Motor neuron (in vitro differentiated cells): ENCODE results near the gene AKR1C1. TPM values are rescaled to one million over a fixed set of nuclear protein-coding genes. Genes with fewer than 3 reads are reported as not detected.
A peak's percentile ranks its signal among the peaks of the same experiment; 100 is the strongest.
"Not testable (repeated sequence)": the region's sequence is repeated elsewhere in the genome, so short reads cannot be mapped to it uniquely, and the experiment has no call there.

Source experiments
- ATAC-seq, 8 experiments: fragments of 200-7000 bp; cut with Tn5 transposase; replicated peaks in 6 of 8; 2 replicates each; pipeline ENCODE4 v1.8.0; 2021; ENCODE audit warnings: mild to moderate bottlenecking in 8 of 8, moderate library complexity in 8 of 8
- H3K27ac ChIP-seq, 2 donors: fragments of 250-450 bp; sonication (Bioruptor Pico); 2 replicates each; pipeline ENCODE4 v1.9.0; 2021; ENCODE audit warnings: antibody characterized with exemption in 2 of 2, mild to moderate bottlenecking in 2 of 2, moderate library complexity in 1 of 2
- H3K4me1 ChIP-seq, 2 donors: fragments of 250-450 bp; sonication (Bioruptor Pico); replicated peaks in 1 of 2; 2 replicates each; pipeline ENCODE4 v1.6.1; 2021; ENCODE audit warnings: antibody characterized with exemption in 2 of 2, mild to moderate bottlenecking in 2 of 2, moderate library complexity in 1 of 2
- H3K4me3 ChIP-seq, 5 donors: fragments of 250-450 bp; sonication (Bioruptor Pico); 2 replicates each; pipeline ENCODE4 v1.9.0; 2021; ENCODE audit warnings: antibody characterized with exemption in 5 of 5, mild to moderate bottlenecking in 5 of 5, moderate library complexity in 4 of 5
- WGBS, 10 experiments: fragments of 450-650 bp; shearing (Covaris generic); methylation state at CpG; one replicate each; pipeline ENCODE4 v1.0.0; 2022; 5-methylcytosine and 5-hydroxymethylcytosine counted together
- in situ Hi-C, 9 experiments: fragments of 400-800 bp; cut with MboI; loops; one replicate each; pipeline ENCODE4 v1.15.0; 2021; ENCODE audit warnings: low sequenced_read_pairs in 9 of 9, low pct_unique_long_range_greater_than_20kb in 2 of 9; ENCODE audit not compliant: unreplicated experiment in 9 of 9
- total RNA-seq, 8 experiments: library from RNA; unstranded; fragments of 300-600 nt; gene quantifications; 2 replicates each; pipeline versions ENCODE4 v1.2.3 to v1.2.4, GENCODE V29; 2022

AKR1C1 gene
- total RNA-seq, 8 experiments from 2014 or later: 3.2 to 131 (median 26.1) TPM

- 90 to 100% (median 100%) methylated on average over 1 to 2 of the region's 2 CpGs; no CpG with 5 or more reads in 4 of the 10 experiments for WGBS, 10 experiments
- in situ Hi-C loops: no loop called here
- Histone ChIP-seq H3K4me3 (peak overlapping the region; percentile 15 to 36 (median 30)), H3K27ac (no peak overlapping the region), H3K4me1 (peaks cover 3 to 13% of the 10 kb centered on the region in 2 donors)
- ATAC-seq: no peak
Measured at GRCh38 chr10:5002013-5002727, 39.0 kb downstream of the AKR1C1 start.

DNA sequence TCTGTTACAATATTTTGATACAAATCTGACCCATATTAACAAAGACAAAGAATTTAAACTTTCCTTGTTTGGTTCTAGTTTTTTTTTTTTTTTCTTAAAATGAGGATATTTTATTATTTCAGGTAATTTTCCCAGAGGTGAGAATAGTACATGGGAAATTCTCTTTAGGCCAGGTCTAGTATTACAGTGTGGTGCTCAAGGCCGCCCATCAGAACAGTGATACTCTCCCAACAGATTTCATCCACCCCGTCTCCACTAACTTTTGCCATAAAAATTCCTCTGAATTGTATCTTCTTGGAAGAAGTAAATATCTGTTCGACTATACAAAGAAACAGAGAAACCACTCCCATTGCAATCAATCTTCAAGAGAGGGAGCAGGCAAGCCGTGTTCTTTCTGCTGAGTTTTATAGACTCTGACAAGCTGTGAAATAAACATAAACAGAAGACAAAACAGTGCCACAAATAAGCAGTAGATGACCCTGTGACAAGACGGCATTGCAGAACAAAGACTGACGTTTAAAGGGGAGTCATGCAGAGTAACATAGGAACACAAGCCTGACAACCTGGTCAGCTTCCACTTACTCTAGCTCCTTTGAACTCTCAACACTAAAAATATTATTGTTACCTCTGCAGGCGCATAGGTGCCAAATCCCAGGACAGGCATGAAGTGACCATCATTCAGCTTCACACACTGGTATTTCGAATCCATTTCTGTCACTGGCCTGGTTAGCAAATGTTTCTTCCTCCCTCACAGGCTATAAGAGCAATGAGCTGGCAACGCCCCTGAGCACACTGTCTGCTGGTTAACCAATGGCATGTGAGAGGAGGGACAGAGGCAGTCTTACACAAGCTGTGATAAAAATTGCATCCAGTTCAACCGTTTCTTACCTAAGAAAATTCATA is 40.2 kb downstream of the AKR1C1 start, which contains the start of gene AKR1C2:
Gene AKR1C2 (minus strand): TSS at position 731 of the 903 bp plus-strand sequence. CDS start 22 bp downstream, at position 709.
- peak; percentile 99 to 100 (median 100) for ATAC-seq
- H3K4me3 ChIP-seq: peak within 1 kb of the TSS; percentile 15 to 50 (median 36)
- WGBS, 10 experiments: no CpG with 5 or more reads among the region's 10 CpGs
- H3K27ac ChIP-seq, in situ Hi-C loops: not testable (repeated sequence)
- peaks cover 3 to 13% of the 10 kb centered on the region in 2 donors for H3K4me1 ChIP-seq

GRCh38 chr10:5004030-5004385 is 40.8 kb downstream of the AKR1C1 start:
- H3K27ac ChIP-seq, in situ Hi-C loops, H3K4me3 ChIP-seq: not testable (repeated sequence)
- peaks cover 3 to 13% of the 10 kb centered on the region in 2 donors for H3K4me1 ChIP-seq
- 0% methylated on average over 1 of the region's 1 CpG; no CpG with 5 or more reads in 9 of the 10 experiments for WGBS, 10 experiments
- ATAC-seq: peak in 6 of 8 experiments; percentile 11 to 50 (median 31)

- H3K4me3 ChIP-seq, ATAC-seq, in situ Hi-C loops, H3K27ac ChIP-seq: not testable (repeated sequence)
- peaks cover 3 to 13% of the 10 kb centered on the region in 2 donors for H3K4me1 ChIP-seq
Measured at GRCh38 chr10:5004501-5004900, 41.3 kb downstream of the AKR1C1 start.

GRCh38 chr10:5008857-5009548 is 45.8 kb downstream of the AKR1C1 start:
- in situ Hi-C loops, H3K4me3 ChIP-seq, H3K27ac ChIP-seq, ATAC-seq, H3K4me1 ChIP-seq: not testable (repeated sequence)
- WGBS, 10 experiments: 60 to 93% (median 80%) methylated on average over 1 to 2 of the region's 4 CpGs; no CpG with 5 or more reads in 6 of the 10 experiments

- in situ Hi-C loops, H3K4me1 ChIP-seq, H3K4me3 ChIP-seq, H3K27ac ChIP-seq, ATAC-seq: not testable (repeated sequence)
- no CpG with 5 or more reads among the region's 7 CpGs for WGBS, 10 experiments
Measured at GRCh38 chr10:5010043-5010442, 46.8 kb downstream of the AKR1C1 start.

DNA sequence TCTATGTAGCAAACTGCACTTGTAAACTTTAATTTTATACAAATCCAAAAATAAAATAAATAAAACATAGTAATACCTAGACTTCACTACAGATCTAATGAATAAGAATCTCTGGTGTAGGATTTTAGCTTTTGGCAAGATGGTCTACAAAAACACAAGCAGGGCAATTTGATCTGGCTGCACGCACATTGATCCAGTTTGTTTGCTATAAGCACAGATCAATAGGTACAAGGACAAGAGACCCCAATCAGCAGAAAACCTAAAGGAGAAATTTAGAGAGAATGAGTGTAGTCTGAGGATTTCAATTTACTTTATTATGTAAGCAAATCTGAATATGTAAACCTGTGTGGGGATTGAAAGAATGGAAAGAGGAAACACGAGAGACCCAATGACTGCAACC is 48.2 kb downstream of the AKR1C1 start:
- in situ Hi-C loops, H3K27ac ChIP-seq, H3K4me3 ChIP-seq, H3K4me1 ChIP-seq, ATAC-seq: not testable (repeated sequence)
- 44 to 100% (median 81%) methylated on average over 2 of the region's 2 CpGs; no CpG with 5 or more reads in 4 of the 10 experiments for WGBS, 10 experiments

- no peak overlapping the region for H3K27ac ChIP-seq
- in situ Hi-C loops: no loop called here
- ATAC-seq: no peak
- H3K4me1 ChIP-seq: peaks cover 0 to 2% of the 10 kb centered on the region in 2 donors
- 0 to 100% (median 71%) methylated on average over 1 to 2 of the region's 2 CpGs; no CpG with 5 or more reads in 1 of the 10 experiments for WGBS, 10 experiments
- H3K4me3 ChIP-seq: no peak overlapping the region
Measured at GRCh38 chr10:5012595-5012994, 49.4 kb downstream of the AKR1C1 start.

GRCh38 chr10:5013385-5013784 is 50.2 kb downstream of the AKR1C1 start:
- in situ Hi-C loops: no loop called here
- Histone ChIP-seq H3K4me1 (peaks cover 4 to 8% of the 10 kb centered on the region in 2 donors), H3K27ac (no peak overlapping the region), H3K4me3 (no peak overlapping the region)
- 0 to 100% (median 70%) methylated on average over 1 of the region's 1 CpG; no CpG with 5 or more reads in 4 of the 10 experiments for WGBS, 10 experiments
- no peak for ATAC-seq

DNA sequence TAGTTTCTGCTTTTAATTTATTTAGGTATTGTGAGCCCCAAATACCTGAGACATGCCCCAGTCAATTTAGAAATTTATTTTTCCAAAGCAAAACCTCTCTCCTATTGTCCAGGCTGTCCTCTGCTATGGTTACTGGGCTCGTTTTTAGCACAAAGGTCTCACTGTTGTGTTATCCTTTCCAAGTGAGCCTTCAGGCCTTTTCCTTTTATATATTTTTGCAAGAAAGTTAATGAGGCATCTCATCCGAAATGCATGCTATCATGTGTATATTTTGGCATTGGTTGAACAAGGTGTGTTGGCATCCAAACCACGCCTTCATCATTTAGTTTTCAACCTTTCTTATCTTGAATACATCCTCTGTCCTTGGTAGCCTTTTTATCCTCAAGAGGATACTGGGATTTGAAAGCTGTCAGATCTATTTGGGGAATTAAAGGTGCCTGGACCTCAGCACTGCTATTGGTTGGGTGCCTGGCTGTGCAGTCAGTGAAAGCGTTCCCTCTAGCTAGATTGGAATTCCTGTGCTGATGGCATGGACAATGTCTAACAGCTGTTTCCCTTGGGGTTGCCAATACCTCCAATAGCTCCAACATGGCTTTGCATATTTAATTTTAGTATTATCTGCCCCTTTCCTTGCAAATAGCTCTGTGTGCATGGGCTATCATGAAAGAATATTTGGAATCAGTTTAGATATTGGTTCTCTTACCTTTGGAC is 51.1 kb downstream of the AKR1C1 start:
- ATAC-seq, H3K27ac ChIP-seq, in situ Hi-C loops, H3K4me3 ChIP-seq: not testable (repeated sequence)
- peaks cover 4 to 15% of the 10 kb centered on the region in 2 donors for H3K4me1 ChIP-seq
- WGBS, 10 experiments: 0 to 83% (median 54%) methylated on average over 1 to 3 of the region's 4 CpGs; no CpG with 5 or more reads in 4 of the 10 experiments

DNA sequence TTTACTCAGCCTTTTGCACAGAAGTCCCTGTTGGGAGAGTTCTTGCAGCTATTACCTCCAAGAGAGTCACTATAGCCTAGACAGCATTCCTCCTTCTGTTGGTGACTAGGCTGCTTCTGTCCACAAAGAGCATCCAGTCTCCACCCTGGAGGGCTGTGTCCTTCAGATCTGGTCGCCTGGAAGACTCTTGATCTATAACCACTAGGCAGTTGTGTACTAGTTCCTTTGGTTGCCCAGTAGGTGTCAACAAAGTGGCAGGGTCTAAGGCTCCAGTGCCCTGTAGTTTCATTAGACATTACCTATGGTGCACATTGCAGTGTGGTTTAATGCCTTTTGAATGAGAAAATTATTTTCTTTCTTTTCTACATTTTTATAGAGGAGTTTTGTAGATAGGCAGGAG is 51.7 kb downstream of the AKR1C1 start:
- Histone ChIP-seq H3K4me1 (peaks cover 4 to 15% of the 10 kb centered on the region in 2 donors), H3K4me3 (no peak overlapping the region), H3K27ac (no peak overlapping the region)
- peak in 3 of 8 experiments; percentile 47 to 79 (median 49) for ATAC-seq
- WGBS, 10 experiments: 0 to 80% (median 78%) methylated on average over 1 of the region's 1 CpG; no CpG with 5 or more reads in 5 of the 10 experiments
- in situ Hi-C loops: no loop called here

DNA sequence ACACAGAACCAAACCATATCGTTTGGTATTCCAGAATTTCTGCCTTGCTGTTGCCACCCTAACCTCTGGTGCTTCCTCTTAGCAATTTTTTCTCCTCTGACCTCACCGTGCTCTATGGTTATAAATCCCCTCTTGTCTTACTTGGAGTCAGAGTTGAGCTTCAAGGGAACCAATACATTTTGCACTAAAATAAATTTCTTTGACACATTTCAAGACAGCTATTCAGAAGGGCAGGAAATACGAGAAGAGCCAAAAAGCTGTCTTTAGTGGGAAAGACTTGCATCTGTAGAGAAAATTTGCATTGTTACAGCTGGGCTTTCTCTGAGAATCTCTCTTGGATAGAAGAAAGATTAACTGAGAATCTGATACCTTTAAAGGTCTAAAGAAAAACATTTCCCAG is 54.9 kb downstream of the AKR1C1 start:
- in situ Hi-C loops: no loop called here
- ATAC-seq: peak in 5 of 8 experiments; percentile 10 to 76 (median 70)
- 5 to 67% (median 37%) methylated on average over 1 to 3 of the region's 3 CpGs; no CpG with 5 or more reads in 1 of the 10 experiments for WGBS, 10 experiments
- Histone ChIP-seq H3K4me3 (no peak overlapping the region), H3K27ac (no peak overlapping the region), H3K4me1 (peaks cover 4 to 19% of the 10 kb centered on the region in 2 donors)
